RWPE1 (cell line): ENCODE data around the gene TCERG1L.

Experiments used
- CTCF ChIA-PET: fragments of 350-600 bp; sonication (Branson Sonifier 250); formaldehyde crosslinking; extraction: SDS; loops from one replicate; lab custom pipeline; 2021; lab: Yijun Ruan, JAX
- POLR2A ChIA-PET: fragments of 400-600 bp; formaldehyde crosslinking; extraction: SDS; loops from one replicate; lab custom pipeline; 2020; ENCODE audit warnings: antibody characterized with exemption; ENCODE audit not compliant: low non-redundant PET; lab: Yijun Ruan, JAX
- DNase-seq: peaks from one replicate; pipeline ENCODE4 v3.0.0; 2012; ENCODE audit warnings: low spot score
- H3K27ac ChIP-seq: fragments of 450-650 bp; 2 replicates; pipeline ENCODE4 v1.5.1; 2017
- TF ChIP-seq, protein P1 (sequence below): fragments of 450-650 bp; conservative IDR thresholded peaks from 2 replicates; pipeline ENCODE4 v1.5.1; 2017; ENCODE audit warnings: low read depth, mild to moderate bottlenecking

TCERG1L gene

GRCh38 chr10:131258256-131258655 is 53.3 kb downstream of the TCERG1L start:
- ChIA-PET CTCF (no interaction called here), POLR2A (no interaction called here)
- H3K27ac ChIP-seq, result no peak overlapping the region
- no peak for DNase-seq
- TF ChIP-seq, protein P1, sequence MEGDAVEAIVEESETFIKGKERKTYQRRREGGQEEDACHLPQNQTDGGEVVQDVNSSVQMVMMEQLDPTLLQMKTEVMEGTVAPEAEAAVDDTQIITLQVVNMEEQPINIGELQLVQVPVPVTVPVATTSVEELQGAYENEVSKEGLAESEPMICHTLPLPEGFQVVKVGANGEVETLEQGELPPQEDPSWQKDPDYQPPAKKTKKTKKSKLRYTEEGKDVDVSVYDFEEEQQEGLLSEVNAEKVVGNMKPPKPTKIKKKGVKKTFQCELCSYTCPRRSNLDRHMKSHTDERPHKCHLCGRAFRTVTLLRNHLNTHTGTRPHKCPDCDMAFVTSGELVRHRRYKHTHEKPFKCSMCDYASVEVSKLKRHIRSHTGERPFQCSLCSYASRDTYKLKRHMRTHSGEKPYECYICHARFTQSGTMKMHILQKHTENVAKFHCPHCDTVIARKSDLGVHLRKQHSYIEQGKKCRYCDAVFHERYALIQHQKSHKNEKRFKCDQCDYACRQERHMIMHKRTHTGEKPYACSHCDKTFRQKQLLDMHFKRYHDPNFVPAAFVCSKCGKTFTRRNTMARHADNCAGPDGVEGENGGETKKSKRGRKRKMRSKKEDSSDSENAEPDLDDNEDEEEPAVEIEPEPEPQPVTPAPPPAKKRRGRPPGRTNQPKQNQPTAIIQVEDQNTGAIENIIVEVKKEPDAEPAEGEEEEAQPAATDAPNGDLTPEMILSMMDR, result no peak

DNA sequence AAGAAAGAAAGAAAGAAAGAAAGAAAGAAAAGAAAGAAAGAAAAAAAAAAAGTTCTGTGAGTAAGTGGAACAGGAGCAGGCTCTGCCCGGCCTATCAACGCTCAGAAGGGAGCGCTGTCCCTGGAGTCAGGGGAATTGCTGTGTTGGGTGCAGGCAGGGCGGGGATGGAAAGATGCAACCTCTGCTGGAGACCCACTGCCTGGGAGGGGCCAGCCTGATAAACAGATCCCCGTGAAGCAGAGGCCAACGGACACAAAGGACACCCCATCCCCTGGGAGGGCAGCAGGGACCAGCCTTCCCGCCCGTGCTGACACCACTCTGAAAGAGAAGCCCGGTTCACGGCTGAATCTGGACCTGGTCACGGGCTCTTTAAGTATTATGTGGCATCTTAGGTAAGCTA is 54.5 kb downstream of the TCERG1L start:
- TF ChIP-seq, protein P1, result no peak
- POLR2A ChIA-PET, result no interaction called here
- CTCF ChIA-PET, result no interaction called here
- no peak for DNase-seq
- no peak overlapping the region for H3K27ac ChIP-seq

DNA sequence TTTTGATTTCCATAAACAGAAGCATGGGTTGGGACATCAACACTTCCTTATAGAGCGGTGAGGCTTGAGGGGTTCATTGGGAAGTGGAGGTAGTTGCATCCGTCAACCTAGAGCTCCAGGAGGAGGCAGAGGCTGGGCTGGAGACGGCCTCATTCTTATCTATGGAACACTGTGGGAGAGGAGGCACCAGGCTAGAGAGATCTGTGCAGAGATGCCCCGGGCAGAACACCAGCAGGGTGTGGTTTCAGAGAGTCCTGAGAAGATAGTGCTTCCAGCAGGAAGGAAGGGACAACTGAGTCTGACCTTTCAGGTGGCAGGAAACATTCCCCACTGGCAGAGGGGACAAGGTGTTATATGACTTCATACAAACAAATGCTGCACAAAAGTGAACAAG is 56.7 kb downstream of the TCERG1L start:
- POLR2A ChIA-PET, result no interaction called here
- DNase-seq, result no peak
- CTCF ChIA-PET, result no interaction called here
- TF ChIP-seq, protein P1, result no peak
- no peak overlapping the region for H3K27ac ChIP-seq

GRCh38 chr10:131253931-131254858 is 57.3 kb downstream of the TCERG1L start:
- POLR2A ChIA-PET, result no interaction called here
- DNase-seq, result no peak
- CTCF ChIA-PET, result no interaction called here
- H3K27ac ChIP-seq, result no peak overlapping the region
- TF ChIP-seq, protein P1, result no peak

GRCh38 chr10:131252567-131253276 is 58.8 kb downstream of the TCERG1L start:
- POLR2A ChIA-PET, result no interaction called here

GRCh38 chr10:131251146-131251541 is 60.4 kb downstream of the TCERG1L start:
- TF ChIP-seq, protein P1, result no peak
- POLR2A ChIA-PET, result no interaction called here

More at GRCh38 chr10:131252567-131253276, 58.8 kb downstream of the TCERG1L start:
- H3K27ac ChIP-seq, result no peak overlapping the region
- TF ChIP-seq, protein P1, result no peak
- CTCF ChIA-PET, result interaction anchor here (0.5 to 0.6 kb wide), 2 partner anchors 460 to 584 kb away, joined by 3 read pairs; no protein-coding TSS in a partner anchor
- DNase-seq, result no peak

More at GRCh38 chr10:131251146-131251541, 60.4 kb downstream of the TCERG1L start:
- CTCF ChIA-PET, result no interaction called here
- DNase-seq, result no peak
- H3K27ac ChIP-seq, result no peak overlapping the region
